GM18511 (cell line): ENCODE data around the gene LRP8.

ENCODE experiments used
- ATAC-seq: cut with Tn5 transposase; IDR thresholded peaks from one replicate; pipeline ENCODE4 v1.9.1; 2021; ENCODE audit warnings: mild to moderate bottlenecking, moderate library complexity; ENCODE audit not compliant: unreplicated experiment

The LRP8 gene

GRCh38 chr1:53308506-53308905, 19.4 kb downstream of the LRP8 start:
- no peak for ATAC-seq

GRCh38 chr1:53307037-53307436, 20.8 kb downstream of the LRP8 start:
- ATAC-seq: no peak

- no peak for ATAC-seq
These were observed 21.7 kb downstream of the LRP8 start for GRCh38 chr1:53306168-53306567.

GRCh38 chr1:53305650-53306049, 22.2 kb downstream of the LRP8 start:
- ATAC-seq: no peak

GRCh38 chr1:53304527-53304926, 23.3 kb downstream of the LRP8 start:
- no peak for ATAC-seq

GRCh38 chr1:53303726-53304515, 23.9 kb downstream of the LRP8 start:
- no peak for ATAC-seq

- ATAC-seq: no peak
These were observed 24.6 kb downstream of the LRP8 start for GRCh38 chr1:53303243-53303642.

GRCh38 chr1:53299233-53299632, 28.6 kb downstream of the LRP8 start:
- ATAC-seq: no peak

- ATAC-seq: no peak
These were observed 29.7 kb downstream of the LRP8 start for GRCh38 chr1:53298045-53298637.

GRCh38 chr1:53297195-53297594, 30.7 kb downstream of the LRP8 start:
- no peak for ATAC-seq

- ATAC-seq: no peak
These were observed 31.6 kb downstream of the LRP8 start for GRCh38 chr1:53296117-53296749.

- no peak for ATAC-seq
These were observed 32.1 kb downstream of the LRP8 start for GRCh38 chr1:53295726-53296116.

- no peak for ATAC-seq
These were observed 32.6 kb downstream of the LRP8 start for GRCh38 chr1:53295295-53295694.

GRCh38 chr1:53294567-53294966, 33.3 kb downstream of the LRP8 start:
- peak; percentile 47 for ATAC-seq

- ATAC-seq: no peak
These were observed 33.8 kb downstream of the LRP8 start for GRCh38 chr1:53294061-53294460.

GRCh38 chr1:53293123-53293522, 34.7 kb downstream of the LRP8 start:
- peak; percentile 10 for ATAC-seq

GRCh38 chr1:53292690-53293089, 35.2 kb downstream of the LRP8 start:
- ATAC-seq: peak; percentile 73

GRCh38 chr1:53291574-53291973, 36.3 kb downstream of the LRP8 start:
- ATAC-seq: no peak

- no peak for ATAC-seq
These were observed 39.0 kb downstream of the LRP8 start for GRCh38 chr1:53288790-53289429.

- no peak for ATAC-seq
These were observed 39.7 kb downstream of the LRP8 start for GRCh38 chr1:53288002-53288789.

GRCh38 chr1:53286955-53287354, 40.9 kb downstream of the LRP8 start:
- no peak for ATAC-seq
